B cell (primary cell): ENCODE results near the gene BRD3. TPM values are rescaled to one million over a fixed set of nuclear protein-coding genes. Genes with fewer than 3 reads are reported as not detected.

Experiments
- ATAC-seq: fragments of 200-7000 bp; cut with Tn5 transposase; one replicate; pipeline ENCODE4 v1.10.0; 2021; ENCODE audit warnings: low read depth, mild to moderate bottlenecking, moderate number of reproducible peaks, moderate library complexity
- CTCF ChIA-PET: fragments of 350-600 bp; sonication (Branson Sonifier 250); formaldehyde crosslinking; loops from one replicate; lab custom pipeline; 2021; ENCODE audit warnings: antibody characterized with exemption, inconsistent platforms; lab: Charles Lee
- POLR2A ChIA-PET: fragments of 350-600 bp; sonication (Branson Sonifier 250); formaldehyde crosslinking; loops from one replicate; lab custom pipeline; 2021; ENCODE audit warnings: antibody characterized with exemption; lab: Charles Lee
- DNase-seq: peaks from one replicate; pipeline ENCODE4 v3.0.0; 2013
- H2AFZ ChIP-seq: 2 replicates; pipeline ENCODE4 v1.6.1; 2012; ENCODE audit warnings: mild to moderate bottlenecking, low read depth, low read length; ENCODE audit not compliant: insufficient read depth, poor library complexity, severe bottlenecking
- H3K27ac ChIP-seq, 2 donors: 1 replicate in 1 of 2; 2 replicates in 1 of 2; pipeline ENCODE4 v1.5.1; 2012 to 2013; ENCODE audit warnings: low read length in 2 of 2, mild to moderate bottlenecking in 2 of 2, moderate library complexity in 1 of 2
- H3K27me3 ChIP-seq, 4 experiments: fragments of 200-600 bp in 1 of 4; sonication (generic) in 1 of 4; replicated peaks in 1 of 4; 1 replicate in 2 of 4; 2 replicates in 2 of 4; pipeline versions ENCODE4 v1.6.1 to v1.7.0; 2013 to 2016; ENCODE audit warnings: low read length in 3 of 4, mild to moderate bottlenecking in 2 of 4, mixed read lengths in 1 of 4, moderate library complexity in 1 of 4; ENCODE audit not compliant: insufficient read depth in 4 of 4, control insufficient read depth in 3 of 4; ENCODE audit errors: control extremely low read depth in 1 of 4
- H3K36me3 ChIP-seq, 2 experiments: replicated peaks in 1 of 2; 1 replicate in 1 of 2; 2 replicates in 1 of 2; pipeline versions ENCODE4 v1.6.1 to v1.7.1; 2013; ENCODE audit warnings: low read length in 1 of 2; ENCODE audit not compliant: insufficient read depth in 2 of 2, control insufficient read depth in 1 of 2; ENCODE audit errors: control extremely low read depth in 1 of 2, extremely low read depth in 1 of 2
- H3K4me1 ChIP-seq, 2 donors: fragments of 200-600 bp in 1 of 2; sonication (generic) in 1 of 2; 1 replicate in 1 of 2; 2 replicates in 1 of 2; pipeline versions ENCODE4 v1.5.1 to v1.6.1; 2013 to 2017; ENCODE audit warnings: low read length in 2 of 2; ENCODE audit not compliant: control insufficient read depth in 2 of 2, insufficient read depth in 2 of 2
- H3K4me2 ChIP-seq: replicated peaks from 2 replicates; pipeline ENCODE3; 2012; ENCODE audit warnings: mild to moderate bottlenecking, low read depth, low read length; ENCODE audit not compliant: poor library complexity, severe bottlenecking
- H3K4me3 ChIP-seq, 5 experiments: fragments of 200-600 bp in 1 of 5; sonication (generic) in 1 of 5; 1 replicate in 3 of 5; 2 replicates in 2 of 5; pipeline versions ENCODE4 v1.5.1 to v1.7.0; 2011 to 2016; ENCODE audit warnings: low read length in 4 of 5, mild to moderate bottlenecking in 4 of 5, low read depth in 2 of 5, control low read depth in 1 of 5, moderate library complexity in 1 of 5; ENCODE audit not compliant: insufficient read depth in 1 of 5; ENCODE audit errors: control extremely low read depth in 1 of 5, extremely low read depth in 1 of 5
- H3K79me2 ChIP-seq: fragments of 200-600 bp; sonication (generic); one replicate; pipeline ENCODE4 v1.6.0; 2016; ENCODE audit warnings: low read length; ENCODE audit not compliant: control insufficient read depth, insufficient read depth
- H3K9ac ChIP-seq: fragments of 200-600 bp; sonication (generic); 2 replicates; pipeline ENCODE4 v1.6.1; 2017; ENCODE audit warnings: mild to moderate bottlenecking, low read length, moderate library complexity
- H3K9me3 ChIP-seq, 3 donors: one replicate each; pipeline versions ENCODE4 v1.6.1 to v1.7.1; 2013; ENCODE audit warnings: low read length in 2 of 3; ENCODE audit not compliant: control insufficient read depth in 2 of 3, insufficient read depth in 1 of 3; ENCODE audit errors: control extremely low read depth in 1 of 3
- H4K20me1 ChIP-seq: 2 replicates; pipeline ENCODE4 v1.6.0; 2012; ENCODE audit warnings: mild to moderate bottlenecking, low read length; ENCODE audit not compliant: insufficient read depth, control insufficient read depth, poor library complexity, severe bottlenecking
- H3K27ac Mint-ChIP-seq: one replicate; pipeline ENCODE4 v1.8.0; 2021; ENCODE audit warnings: mixed read lengths
- H3K27me3 Mint-ChIP-seq: one replicate; pipeline ENCODE4 v1.8.0; 2021; ENCODE audit warnings: mixed read lengths
- H3K4me1 Mint-ChIP-seq: one replicate; pipeline ENCODE4 v1.8.0; 2021; ENCODE audit warnings: mixed read lengths
- H3K4me3 Mint-ChIP-seq: one replicate; pipeline ENCODE4 v1.8.0; 2021; ENCODE audit warnings: mixed read lengths
- H3K9me3 Mint-ChIP-seq: one replicate; pipeline ENCODE4 v1.8.0; 2022; ENCODE audit warnings: mixed read lengths; ENCODE audit not compliant: insufficient read depth
- CTCF ChIP-seq: fragments of 200-600 bp; IDR thresholded peaks from one replicate; pipeline ENCODE4 v1.8.0; 2022; ENCODE audit warnings: antibody characterized with exemption, mild to moderate bottlenecking
- EZH2 ChIP-seq: IDR thresholded peaks from 2 replicates; pipeline ENCODE4 v1.6.1; 2012; ENCODE audit warnings: borderline replicate concordance, low read depth, mild to moderate bottlenecking, moderate library complexity, low read length; ENCODE audit not compliant: insufficient read depth, poor library complexity, severe bottlenecking
- WGBS: methylation state at CpG from one replicate; pipeline ENCODE4 v1.1.5; 2013; ENCODE audit warnings: missing lambda C conversion rate; ENCODE audit not compliant: insufficient coverage; 5-methylcytosine and 5-hydroxymethylcytosine counted together
- intact Hi-C: fragments of 100-400 bp; cut with micrococcal nuclease; formaldehyde crosslinking; loops from one replicate; pipeline ENCODE4 v1.10.0; 2022
- polyA plus RNA-seq: library from polyadenylated mRNA; depleted of rRNA; stranded (reverse); fragments of >200 nt; gene quantifications from 2 replicates; pipeline ENCODE4 v1.2.3, GENCODE V29; 2012
- total RNA-seq, 2 donors: library from RNA; stranded (reverse); fragments of 120-200 nt in 1 of 2; gene quantifications; 1 replicate in 1 of 2; 2 replicates in 1 of 2; pipeline versions ENCODE4 v1.2.3 to v1.2.4, GENCODE V29; 2013 to 2022

The BRD3 gene
- total and polyA plus RNA-seq, 2 donors (not counting 1 experiment from before 2014, with no cell fraction given), result 8.9 to 38.0 TPM

GRCh38 chr9:134025606-134026541 is 42.0 kb downstream of the BRD3 start:
- peak overlapping the region; percentile 34 to 69 for H3K27ac ChIP-seq
- ChIA-PET POLR2A (interaction anchor here (0.6 to 1.6 kb wide), 6 partner anchors 34 to 1616 kb away, joined by 3 to 10 read pairs (median 6); partner anchors contain the start of gene CFAP77), CTCF (interaction anchor here (0.9 to 4.5 kb wide), 7 partner anchors 30 to 243 kb away, joined by 3 to 27 read pairs (median 3); no protein-coding TSS in a partner anchor)
- H3K9me3 Mint-ChIP-seq, result no peaks in the 10 kb centered on the region
- peaks cover 4% of the 10 kb centered on the region for H3K79me2 ChIP-seq
- H3K27ac Mint-ChIP-seq, result peak overlapping the region; percentile 88
- 18% methylated on average over 66 of the region's 66 CpGs for WGBS
- H3K4me3 ChIP-seq, result peak overlapping the region; percentile 53 to 85 (median 76)
- intact Hi-C loops, result loop anchor here (1.0 to 2.0 kb wide), 7 partner anchors 32 to 650 kb away; partner anchors contain the start of genes BRD3, STKLD1, SURF4 and WDR5
- peaks cover 0 to 4% (median 0%) of the 10 kb centered on the region in 3 donors for H3K9me3 ChIP-seq
- peak; percentile 14 for ATAC-seq
- peak overlapping the region; percentile 86 for H3K4me3 Mint-ChIP-seq
- peaks cover 0 to 14% of the 10 kb centered on the region in 2 experiments for H3K36me3 ChIP-seq
- H3K27me3 ChIP-seq, result no peaks in the 10 kb centered on the region
- H3K27me3 Mint-ChIP-seq, result no peaks in the 10 kb centered on the region
- H2AFZ ChIP-seq, result peak overlapping the region; percentile 77
- H4K20me1 ChIP-seq, result peaks cover 13% of the 10 kb centered on the region
- H3K9ac ChIP-seq, result peak overlapping the region; percentile 70
- peak overlapping the region; percentile 89 for H3K4me2 ChIP-seq
- TF ChIP-seq EZH2 (no peak), CTCF (peak; percentile 34)
- peaks cover 6 to 19% of the 10 kb centered on the region in 2 donors for H3K4me1 ChIP-seq
- DNase-seq, result peak; percentile 81
- peaks cover 11% of the 10 kb centered on the region for H3K4me1 Mint-ChIP-seq
